Calu3 (cell line): ENCODE measurements around the gene HEMK1. TPM values are rescaled to one million over a fixed set of nuclear protein-coding genes. Genes with fewer than 3 reads are reported as not detected.

ENCODE experiments used
- BruUV-seq: library from RNA; stranded (reverse); fragments of 400-500 nt; replicated peaks from 2 replicates; lab custom pipeline; 2021; lab: Mats Ljungman, UMichigan
- CTCF ChIA-PET: fragments of 300-600 bp; sonication (Branson Sonifier 250); formaldehyde crosslinking; loops from one replicate; lab custom pipeline; 2022; ENCODE audit warnings: antibody characterized with exemption; lab: Charles Lee
- DNase-seq: peaks from one replicate; pipeline ENCODE4 v3.0.0; 2022
- H3K27ac Mint-ChIP-seq: one replicate; pipeline ENCODE4 v1.8.0; 2022; ENCODE audit warnings: mixed read lengths; ENCODE audit not compliant: unreplicated experiment
- H3K27me3 Mint-ChIP-seq: one replicate; pipeline ENCODE4 v1.8.0; 2022; ENCODE audit warnings: mixed read lengths; ENCODE audit not compliant: unreplicated experiment
- H3K36me3 Mint-ChIP-seq: one replicate; pipeline ENCODE4 v1.8.0; 2022; ENCODE audit warnings: mild to moderate bottlenecking, moderate library complexity, mixed read lengths; ENCODE audit not compliant: insufficient read depth, unreplicated experiment
- H3K4me1 Mint-ChIP-seq: one replicate; pipeline ENCODE4 v1.8.0; 2022; ENCODE audit warnings: mild to moderate bottlenecking, low read depth, mixed read lengths; ENCODE audit not compliant: unreplicated experiment
- H3K4me3 Mint-ChIP-seq: one replicate; pipeline ENCODE4 v1.8.0; 2022; ENCODE audit warnings: mild to moderate bottlenecking, low read depth, moderate library complexity, mixed read lengths; ENCODE audit not compliant: unreplicated experiment
- H3K9me3 Mint-ChIP-seq: one replicate; pipeline ENCODE4 v1.8.0; 2022; ENCODE audit warnings: low read depth, mixed read lengths; ENCODE audit not compliant: unreplicated experiment
- CTCF ChIP-seq: fragments of 200-600 bp; IDR thresholded peaks from one replicate; pipeline ENCODE4 v1.8.0; 2022; ENCODE audit warnings: antibody characterized with exemption; ENCODE audit not compliant: unreplicated experiment
- intact Hi-C: fragments of 100-400 bp; cut with micrococcal nuclease; formaldehyde crosslinking; loops from one replicate; pipeline ENCODE4 v1.10.0; 2022; ENCODE audit not compliant: unreplicated experiment
- total RNA-seq: library from RNA; stranded (reverse); gene quantifications from 2 replicates; pipeline ENCODE4 v1.2.3, GENCODE V29; 2022

Gene HEMK1
- total RNA-seq, 1 experiment from 2014 or later: 20.0 TPM

DNA sequence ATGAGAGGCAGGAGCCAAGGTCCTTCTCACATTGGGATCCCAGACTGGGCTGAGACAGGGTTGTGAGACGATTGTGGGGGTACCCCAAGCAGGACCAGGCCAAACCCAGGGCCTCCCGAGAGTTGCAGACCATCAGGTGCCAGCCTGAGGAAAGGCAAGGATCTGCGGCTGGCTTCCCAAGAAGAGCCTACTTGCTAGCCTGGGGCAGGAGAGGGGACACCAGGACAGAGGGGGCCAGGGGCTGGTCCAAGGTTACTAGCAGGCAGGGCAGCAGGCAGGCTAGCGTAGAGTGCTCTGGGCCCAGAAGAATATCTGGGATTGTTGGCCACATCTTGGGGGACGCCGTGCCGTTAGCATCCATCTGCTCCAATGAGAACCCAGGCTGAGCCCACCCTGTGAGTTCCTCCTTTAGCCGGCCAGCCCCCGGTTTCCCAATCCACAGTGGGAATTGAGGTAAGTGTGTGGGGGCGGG is 41.7 kb downstream of the HEMK1 start:
- no peaks in the 10 kb centered on the region for H3K9me3 Mint-ChIP-seq
- H3K36me3 Mint-ChIP-seq: peaks cover 21% of the 10 kb centered on the region
- BruUV-seq: TSS peak; percentile 59
- peaks cover 26% of the 10 kb centered on the region for H3K4me1 Mint-ChIP-seq
- no peak for TF ChIP-seq CTCF
- intact Hi-C loops: loop anchor here (5.0 kb wide), 1 partner anchor 264 kb away; the partner anchor contains the start of gene ZMYND10
- no peak overlapping the region for H3K27ac Mint-ChIP-seq
- peak overlapping the region; percentile 74 for H3K4me3 Mint-ChIP-seq
- H3K27me3 Mint-ChIP-seq: peaks cover 13% of the 10 kb centered on the region
- CTCF ChIA-PET: interaction anchor here (1.2 to 1.6 kb wide), 3 partner anchors 9 to 41 kb away, joined by 3 to 16 read pairs (median 14); partner anchors contain the start of gene HEMK1
- DNase-seq: no peak

- Mint-ChIP-seq H3K4me3 (peak within 1 kb of the TSS; percentile 74), H3K4me1 (peaks cover 28% of the 10 kb centered on the region), H3K27me3 (peaks cover 13% of the 10 kb centered on the region), H3K36me3 (peaks cover 27% of the 10 kb centered on the region), H3K27ac (peak within 1 kb of the TSS; percentile 24), H3K9me3 (no peaks in the 10 kb centered on the region)
- intact Hi-C loops: loop anchor here (5.0 kb wide), 1 partner anchor 264 kb away; the partner anchor contains the start of gene ZMYND10
- peak; percentile 89 for DNase-seq
- peak; percentile 28 for TF ChIP-seq CTCF
- BruUV-seq: no TSS peak
- CTCF ChIA-PET: interaction anchor here (0.6 to 1.6 kb wide), 10 partner anchors 10 to 364 kb away, joined by 3 to 16 read pairs (median 3); partner anchors contain the start of gene HEMK1
Observed at GRCh38 chr3:50611464-50612233, 42.3 kb downstream of the HEMK1 start, which contains the start of gene CISH. Gene CISH (minus strand): TSS chr3:50611774. CDS start chr3:50611650, 124 bp downstream.

DNA sequence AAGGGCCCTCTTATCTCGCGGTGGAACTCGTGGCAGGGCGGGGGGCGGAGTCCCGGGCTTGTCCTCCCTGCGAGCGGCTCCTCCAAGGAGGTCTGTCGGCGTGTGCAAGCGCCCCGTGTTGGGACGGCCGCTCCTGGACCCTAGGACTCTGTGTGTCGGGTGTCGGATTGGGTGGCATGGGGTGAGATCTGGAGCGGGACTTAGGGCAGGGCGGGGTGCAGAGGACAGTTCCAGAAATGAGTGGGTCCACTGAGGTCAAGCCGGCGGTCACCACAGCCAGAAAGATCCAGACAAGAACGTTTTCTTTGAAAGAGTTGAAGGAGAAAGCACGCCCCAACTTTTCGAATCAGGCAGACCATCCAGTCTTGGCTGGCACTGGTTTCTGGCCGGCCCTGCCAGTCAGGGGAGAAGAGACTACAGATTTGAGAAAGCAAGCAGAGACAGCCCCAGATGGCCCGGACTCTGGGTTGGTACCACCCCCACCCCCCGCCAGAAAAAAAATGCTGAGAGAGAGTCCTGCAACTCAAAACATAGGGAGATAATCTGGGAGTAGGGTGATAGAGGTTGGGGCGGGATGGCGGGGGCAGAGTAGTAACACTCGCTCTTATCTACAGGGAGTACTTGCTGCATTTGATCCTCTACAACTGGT is 43.0 kb downstream of the HEMK1 start:
- Mint-ChIP-seq H3K9me3 (no peaks in the 10 kb centered on the region), H3K36me3 (peaks cover 34% of the 10 kb centered on the region), H3K4me3 (peak overlapping the region; percentile 74), H3K4me1 (peaks cover 29% of the 10 kb centered on the region), H3K27me3 (peaks cover 13% of the 10 kb centered on the region), H3K27ac (peak overlapping the region; percentile 24)
- TF ChIP-seq CTCF: no peak
- CTCF ChIA-PET: interaction anchor here (0.7 to 1.6 kb wide), 8 partner anchors 10 to 364 kb away, joined by 3 to 16 read pairs (median 3); partner anchors contain the start of gene HEMK1
- BruUV-seq: no TSS peak
- intact Hi-C loops: loop anchor here (5.0 kb wide), 1 partner anchor 265 kb away; the partner anchor contains the start of gene ZMYND10
- no peak for DNase-seq
